ENCODE results near the gene MEGF11. TPM values are rescaled to one million over a fixed set of nuclear protein-coding genes. Genes with fewer than 3 reads are reported as not detected.

Gene MEGF11
- total RNA-seq, 1 donor from 2014 or later = not detected

GRCh38 chr15:65918357-65918920, 335.1 kb downstream of the MEGF11 start:
- DNase-seq (ENCODE audit: missing footprints) (no peak), ATAC-seq (no peak)
- intact Hi-C loops (cut with DNase I) = loop anchor here (5.0 kb wide), 2 partner anchors 234 to 274 kb away; no protein-coding TSS in a partner anchor

DNA sequence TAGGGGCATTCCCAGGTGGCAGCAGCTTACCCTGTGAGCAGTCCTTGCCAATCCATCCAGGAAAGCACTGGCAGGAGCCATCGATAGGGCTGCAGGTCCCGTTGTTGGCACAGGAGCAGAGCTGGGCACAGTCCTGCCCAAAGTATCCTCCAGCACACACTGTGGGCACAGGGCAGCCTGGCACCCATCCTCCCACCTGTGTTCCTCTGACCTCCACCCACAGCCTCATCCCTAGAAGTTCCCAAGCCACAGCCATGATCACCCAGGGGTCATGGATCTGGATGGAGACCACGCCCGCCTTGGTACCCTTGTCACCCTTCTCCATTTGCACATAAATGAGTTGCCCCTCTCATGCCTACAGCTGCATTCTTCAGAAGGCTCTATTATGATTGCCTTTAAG, 335.6 kb downstream of the MEGF11 start:
- ATAC-seq (no peak), DNase-seq (ENCODE audit: missing footprints) (no peak)
- intact Hi-C loops (cut with DNase I) = loop anchor here (5.0 kb wide), 2 partner anchors 234 to 274 kb away; no protein-coding TSS in a partner anchor

DNA sequence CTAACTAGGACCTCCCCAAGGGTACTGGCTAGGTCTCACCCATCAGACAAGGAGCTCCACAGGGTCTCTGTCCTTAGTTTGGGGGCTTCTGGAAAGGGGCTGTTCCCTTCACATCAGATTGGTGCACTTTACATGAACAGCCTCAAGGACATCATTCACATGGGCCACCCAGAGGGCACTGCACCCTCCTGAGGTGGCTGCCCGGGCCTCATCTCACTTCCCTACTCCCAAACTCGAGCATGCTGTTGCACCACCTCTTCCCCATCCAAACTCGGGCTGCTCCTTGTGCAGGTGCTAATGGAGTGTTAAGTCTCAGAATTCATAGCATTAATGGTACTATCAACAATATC, 336.2 kb downstream of the MEGF11 start:
- no peak for ATAC-seq
- no peak for DNase-seq (ENCODE audit: missing footprints)
- intact Hi-C loops (cut with DNase I) = loop anchor here (5.0 kb wide), 2 partner anchors 235 to 275 kb away; no protein-coding TSS in a partner anchor

DNA sequence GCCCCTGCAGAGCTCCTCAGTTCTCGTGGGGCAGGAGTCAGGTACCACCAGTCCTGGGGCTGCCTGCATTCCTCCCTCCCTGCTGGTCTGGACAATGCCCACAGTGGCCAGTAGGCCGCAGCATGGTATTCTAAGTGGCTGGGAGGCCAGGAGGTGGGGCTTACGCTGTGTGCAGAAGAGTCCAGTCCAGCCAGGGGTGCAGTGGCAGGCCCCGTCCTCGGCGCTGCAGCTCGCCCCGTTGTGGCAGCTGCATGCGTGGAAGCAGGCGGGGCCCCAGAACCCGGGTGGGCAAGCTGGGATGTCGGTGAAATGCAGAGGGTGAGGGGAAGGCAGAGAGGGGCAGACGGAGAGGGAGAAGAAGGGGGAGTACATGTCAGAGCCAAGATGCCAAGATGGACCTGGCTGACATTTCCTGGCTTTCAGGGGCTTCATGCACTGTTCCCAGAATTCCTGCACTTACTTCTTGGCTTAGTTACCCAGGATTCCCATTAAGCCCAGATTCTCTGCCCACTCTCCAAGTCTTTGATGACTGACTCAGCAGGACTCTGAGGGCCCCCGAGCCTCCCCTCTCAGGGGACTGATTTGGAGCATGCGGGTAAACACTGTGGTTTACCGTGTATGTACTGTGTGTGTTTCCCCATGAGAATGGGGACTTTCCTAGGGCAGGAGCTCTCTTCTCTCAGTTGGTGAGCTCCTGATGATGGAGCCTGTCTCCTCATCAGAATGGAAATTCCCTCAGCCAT, 336.7 kb downstream of the MEGF11 start:
- DNase-seq (ENCODE audit: missing footprints) (no peak), ATAC-seq (peak; percentile 86)
- intact Hi-C loops (cut with DNase I) = loop anchor here (5.0 kb wide), 2 partner anchors 235 to 275 kb away; no protein-coding TSS in a partner anchor

DNA sequence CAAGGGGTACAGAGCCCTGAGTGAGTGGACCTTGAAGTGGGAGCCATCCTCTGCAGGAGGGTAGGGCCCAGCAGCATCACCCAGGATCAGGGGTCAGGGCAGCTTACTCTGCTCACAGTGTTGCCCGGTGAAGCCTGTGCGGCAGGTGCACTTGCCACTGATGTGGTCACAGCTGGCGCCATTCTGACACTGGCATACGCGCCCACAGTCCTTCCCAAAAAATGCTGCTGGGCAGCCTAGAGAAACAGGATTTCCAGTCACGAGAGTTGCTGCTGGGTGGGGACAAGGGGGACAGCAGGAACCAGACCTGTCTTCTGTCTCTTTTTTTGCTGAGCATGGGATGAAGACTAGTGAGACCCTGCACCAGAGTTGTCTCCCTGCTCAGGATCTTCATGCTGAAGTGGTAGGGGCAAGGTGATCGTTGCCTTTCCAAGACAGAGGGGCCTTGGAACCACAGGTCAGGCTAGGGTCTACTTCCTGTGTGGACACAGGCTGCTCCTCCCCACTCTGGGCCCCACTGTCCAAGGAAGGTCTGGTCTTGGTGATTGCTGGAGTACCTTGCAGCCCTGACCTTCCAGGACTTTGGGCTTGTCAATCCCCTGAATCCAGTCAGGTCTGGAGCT, 337.4 kb downstream of the MEGF11 start:
- ATAC-seq (no peak), DNase-seq (ENCODE audit: missing footprints) (no peak)
- intact Hi-C loops (cut with DNase I) = loop anchor here (5.0 kb wide), 2 partner anchors 236 to 276 kb away; no protein-coding TSS in a partner anchor

DNA sequence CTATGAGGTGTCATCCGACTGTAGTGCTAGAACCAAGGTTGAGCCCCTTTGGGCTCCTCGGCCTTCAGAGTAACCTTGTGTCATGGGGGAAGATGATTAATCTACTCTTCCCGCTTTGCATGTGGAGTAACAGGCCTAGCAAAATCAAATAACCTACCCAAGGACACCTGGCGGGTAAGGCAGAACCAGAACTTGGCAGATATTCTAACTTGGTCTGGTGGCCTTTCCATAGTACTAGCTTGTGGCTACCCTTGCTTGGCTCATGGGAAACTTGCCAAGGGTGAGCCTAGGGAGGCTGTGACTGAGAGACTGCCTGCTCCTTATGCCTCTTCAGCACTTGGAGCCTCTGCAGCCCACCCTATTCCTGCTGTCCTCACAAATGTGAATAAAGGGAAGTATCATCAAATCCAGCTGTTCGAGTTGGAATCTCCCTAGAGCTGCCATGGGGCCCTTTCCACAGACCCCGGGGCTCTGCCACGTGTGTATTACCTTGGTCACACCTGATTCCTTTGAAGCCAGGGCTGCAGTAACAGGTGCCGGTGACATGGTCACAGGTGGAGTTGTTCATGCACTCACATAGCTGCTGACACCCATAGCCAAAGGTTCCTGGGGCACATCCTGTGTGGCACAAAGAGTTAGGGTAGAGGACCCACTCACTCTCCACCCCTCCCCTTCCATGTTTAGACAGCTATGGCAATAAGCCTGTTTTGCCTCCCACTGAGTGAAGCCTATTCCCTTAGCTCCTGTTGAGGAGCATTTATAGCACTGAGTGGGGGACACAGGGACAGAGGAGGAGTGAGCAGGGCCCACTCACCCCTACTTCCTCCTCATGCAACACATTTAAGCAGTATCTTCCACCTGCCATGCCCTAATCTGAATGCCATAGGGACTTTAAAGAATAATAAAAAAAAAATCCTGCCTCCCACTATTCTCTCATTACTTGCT, 338.3 kb downstream of the MEGF11 start:
- intact Hi-C loops (cut with DNase I) = loop anchor here (5.0 kb wide), 2 partner anchors 237 to 277 kb away; no protein-coding TSS in a partner anchor

DNA sequence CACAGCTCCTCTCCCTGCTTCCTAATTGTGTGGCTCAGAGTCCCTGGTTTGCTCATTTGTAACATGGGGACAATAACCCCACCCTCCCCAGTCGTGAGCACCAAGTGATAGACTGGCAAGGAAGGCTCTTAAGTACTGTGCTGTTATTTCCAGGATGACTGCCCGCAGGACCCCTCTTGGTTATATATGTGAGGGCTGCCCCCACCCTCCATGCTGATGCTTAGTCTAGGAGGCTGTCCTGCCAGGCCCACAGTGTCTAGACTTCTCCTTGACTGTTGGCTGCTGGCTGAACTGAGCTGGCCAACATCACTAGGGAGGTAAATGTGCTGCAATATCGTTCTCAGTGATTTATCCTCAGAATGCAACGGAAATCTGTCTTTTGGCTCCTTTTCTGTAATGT, 339.2 kb downstream of the MEGF11 start:
- DNase-seq (ENCODE audit: missing footprints) (no peak), ATAC-seq (no peak)
- intact Hi-C loops (cut with DNase I) = no loop called here

More for the DNA sequence above, 338.3 kb downstream of the MEGF11 start:
- DNase-seq (ENCODE audit: missing footprints) (no peak), ATAC-seq (no peak)

DNA sequence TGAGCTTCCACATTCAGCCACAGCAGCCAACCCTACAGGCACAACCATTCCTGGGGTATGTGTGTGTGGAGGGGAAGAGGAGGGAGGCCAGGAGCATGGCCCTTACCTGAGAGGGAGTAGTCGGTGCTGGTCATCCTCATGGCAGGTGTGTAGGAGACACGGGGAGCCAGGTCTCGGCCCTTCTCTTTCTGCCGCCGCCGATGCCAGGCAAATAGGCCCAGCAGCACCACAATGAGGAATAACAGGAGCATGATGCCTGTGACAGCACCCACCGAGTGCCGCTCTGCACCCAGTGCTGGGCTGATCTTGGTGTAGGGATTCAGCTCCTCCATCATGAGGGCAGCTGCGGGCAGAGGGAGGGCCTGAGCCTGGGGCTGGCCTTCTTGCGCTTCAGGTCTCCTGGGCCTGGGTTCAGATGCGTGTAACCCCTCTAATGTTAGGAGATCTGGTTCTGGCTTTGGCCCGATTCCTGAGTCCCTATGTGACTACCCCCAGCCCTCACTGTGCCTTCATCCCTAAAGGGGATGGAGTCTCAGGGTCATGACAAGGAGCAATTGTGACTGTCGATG, 339.8 kb downstream of the MEGF11 start:
- ATAC-seq (no peak), DNase-seq (ENCODE audit: missing footprints) (no peak)
- intact Hi-C loops (cut with DNase I) = no loop called here

- intact Hi-C loops (cut with DNase I) = no loop called here
- no peak for DNase-seq (ENCODE audit: missing footprints)
- no peak for ATAC-seq
Measured at GRCh38 chr15:65912235-65912634, 341.3 kb downstream of the MEGF11 start.

- intact Hi-C loops (cut with DNase I) = no loop called here
- no peak for ATAC-seq
- no peak for DNase-seq (ENCODE audit: missing footprints)
Measured at GRCh38 chr15:65910341-65910740, 343.2 kb downstream of the MEGF11 start.

DNA sequence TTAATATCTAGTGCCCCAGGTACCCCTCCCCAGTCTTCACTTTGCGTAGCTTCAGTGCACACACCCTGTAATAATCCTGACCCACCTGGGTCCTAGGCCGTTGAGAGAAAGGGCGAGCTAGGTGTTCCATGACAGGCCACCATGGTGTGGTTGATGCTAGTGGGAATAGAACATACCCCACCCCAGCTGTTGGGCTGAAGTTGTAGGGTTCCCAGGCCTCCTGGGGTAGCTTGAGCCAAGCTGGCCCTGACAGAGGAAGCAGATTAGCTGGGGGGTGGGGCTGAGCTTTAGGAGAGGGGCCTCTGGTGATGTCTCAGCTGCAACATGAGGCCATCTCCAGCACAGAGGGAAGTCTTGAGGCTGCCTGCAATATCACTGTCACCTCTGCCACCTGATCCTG, 343.7 kb downstream of the MEGF11 start:
- intact Hi-C loops (cut with DNase I) = no loop called here
- no peak for DNase-seq (ENCODE audit: missing footprints)
- no peak for ATAC-seq

DNA sequence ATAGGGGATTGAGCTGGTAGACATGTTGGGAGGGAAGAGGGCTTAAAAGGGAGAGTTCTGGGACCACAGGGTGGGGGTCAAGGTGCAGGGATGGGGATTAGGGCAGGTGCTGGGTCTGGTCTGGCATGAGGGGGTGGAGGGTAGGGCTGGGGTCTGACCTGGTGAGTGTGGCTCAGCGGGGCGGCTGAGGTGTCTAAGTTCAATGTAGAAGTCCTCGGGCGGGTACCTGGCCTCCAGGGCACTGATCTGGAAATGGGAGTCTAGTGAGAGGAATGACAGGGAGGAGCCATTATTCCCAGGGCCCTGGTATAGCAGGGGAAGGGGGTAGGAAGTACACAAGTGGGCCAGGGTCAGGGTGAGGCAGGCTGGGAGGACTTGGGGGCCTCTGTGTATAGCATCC, 344.7 kb downstream of the MEGF11 start:
- DNase-seq (ENCODE audit: missing footprints) (no peak), ATAC-seq (no peak)
- intact Hi-C loops (cut with DNase I) = no loop called here

- ATAC-seq = no peak
- no peak for DNase-seq (ENCODE audit: missing footprints)
Measured at GRCh38 chr15:65907661-65908060, 345.9 kb downstream of the MEGF11 start.

GRCh38 chr15:65906396-65906795, 347.2 kb downstream of the MEGF11 start:
- intact Hi-C loops (cut with DNase I) = no loop called here
- ATAC-seq = no peak
- no peak for DNase-seq (ENCODE audit: missing footprints)

More at GRCh38 chr15:65907661-65908060, 345.9 kb downstream of the MEGF11 start:
- intact Hi-C loops (cut with DNase I) = no loop called here

- ATAC-seq = no peak
- DNase-seq (ENCODE audit: missing footprints) = no peak
- intact Hi-C loops (cut with DNase I) = no loop called here
Measured at GRCh38 chr15:65904301-65904700, 349.2 kb downstream of the MEGF11 start.

DNA sequence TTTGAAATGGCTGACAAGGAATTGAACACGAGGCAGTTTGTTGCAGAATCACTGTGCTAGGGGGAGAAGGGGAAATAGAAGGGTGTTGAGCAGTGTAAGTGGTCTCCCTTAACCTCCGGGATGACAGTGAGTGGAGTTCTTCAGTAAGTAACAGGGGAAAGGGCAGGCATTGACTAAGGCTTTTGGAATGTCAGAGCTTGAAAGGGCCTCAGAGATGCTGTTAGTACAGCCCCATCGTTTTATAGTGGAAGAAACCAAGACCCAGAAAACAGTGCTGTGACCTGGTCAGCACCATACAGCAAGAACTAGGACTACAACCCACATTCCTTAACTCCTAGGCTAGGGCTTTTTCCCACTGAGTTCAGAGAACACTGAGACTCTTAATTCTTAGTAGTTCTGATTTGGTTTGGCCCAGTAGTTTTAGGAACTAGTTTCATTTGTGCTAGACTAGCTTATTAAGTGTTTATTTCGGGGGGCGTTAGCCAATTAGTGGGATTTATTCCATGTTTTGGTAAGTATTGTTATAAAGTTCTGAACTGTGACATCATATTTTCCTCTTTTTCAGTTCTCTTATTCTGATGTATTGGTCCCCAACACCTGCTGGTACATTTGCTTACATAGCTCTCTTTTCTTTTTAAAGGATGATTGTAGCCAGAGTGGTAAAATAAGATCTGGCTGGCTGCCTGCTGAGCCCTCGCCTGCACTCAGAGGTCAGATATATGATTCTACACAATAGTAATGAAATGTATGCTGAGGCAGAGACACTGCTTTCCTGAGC, 350.1 kb downstream of the MEGF11 start:
- DNase-seq (ENCODE audit: missing footprints) (no peak), ATAC-seq (no peak)
- intact Hi-C loops (cut with DNase I) = no loop called here

DNA sequence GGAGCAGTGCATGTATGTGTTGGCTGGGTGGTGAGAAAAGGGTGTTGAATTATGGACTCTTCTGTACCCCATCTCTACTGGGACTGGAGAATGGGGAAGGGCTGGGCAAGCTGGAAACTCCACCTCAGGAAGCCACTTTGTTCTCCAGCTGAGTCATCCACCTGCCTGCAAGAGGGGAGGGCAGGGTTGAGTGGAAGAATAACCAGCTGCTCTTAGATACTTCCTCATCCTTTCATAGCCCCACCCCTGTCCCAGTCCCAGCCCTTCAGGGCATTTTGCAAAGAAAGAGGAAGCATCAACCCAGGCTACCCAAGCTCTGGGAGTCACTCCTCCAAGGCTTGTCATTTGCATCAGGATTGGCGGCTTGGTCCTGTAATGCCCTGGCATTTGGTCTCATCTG, 351.2 kb downstream of the MEGF11 start:
- intact Hi-C loops (cut with DNase I) = no loop called here
- ATAC-seq = peak; percentile 79
- peak; percentile 84 for DNase-seq (ENCODE audit: missing footprints)

GRCh38 chr15:65901836-65902235, 351.7 kb downstream of the MEGF11 start:
- no peak for DNase-seq (ENCODE audit: missing footprints)
- intact Hi-C loops (cut with DNase I) = no loop called here
- ATAC-seq = no peak

Measured in Right ventricle myocardium inferior (tissue), 1 donor.